ENCODE data around the gene TUBAL3. TPM values are rescaled to one million over a fixed set of nuclear protein-coding genes. Genes with fewer than 3 reads are reported as not detected.

The TUBAL3 gene
- total RNA-seq, 1 experiment from 2014 or later, result not detected

GRCh38 chr10:5445006-5445405 is 40.4 kb upstream of the TUBAL3 start:
- Histone ChIP-seq H4K8ac (replicated peaks; ENCODE audit: insufficient read length, low read depth, low read length) (no peak overlapping the region), H3K14ac (ENCODE audit: insufficient read depth, low read length) (no peak overlapping the region), H2BK5ac (ENCODE audit: insufficient read length, low read length) (no peak overlapping the region), H3K4ac (ENCODE audit: low read depth, low read length) (no peak overlapping the region), H3K4me1 (ENCODE audit: insufficient read depth, low read length) (no peaks in the 10 kb centered on the region; the same call in 1 of the 2 replicates), H3K9ac (ENCODE audit: extremely low read depth, insufficient read length, low read length) (no peak overlapping the region), H3K27me3 (ENCODE audit: insufficient read depth, low read length) (no peaks in the 10 kb centered on the region), H3K79me2 (ENCODE audit: insufficient read depth, low read length) (peaks cover 14% of the 10 kb centered on the region; the same call in 1 of the 2 replicates), H3K18ac (ENCODE audit: insufficient read length, low read depth, low read length) (no peak overlapping the region), H2BK15ac (ENCODE audit: low read depth, low read length) (no peak overlapping the region), H3K23me2 (ENCODE audit: insufficient read length, low read depth, low read length, poor library complexity, severe bottlenecking) (no peaks in the 10 kb centered on the region), H3K4me2 (ENCODE audit: insufficient read depth, insufficient read length, low read length) (no peak overlapping the region), H4K20me1 (ENCODE audit: control insufficient read depth, insufficient read depth, insufficient read length) (no peaks in the 10 kb centered on the region), H3K23ac (ENCODE audit: insufficient read length, low read depth, low read length) (no peak overlapping the region), H3T11ph (ENCODE audit: low read length) (no peak overlapping the region), H3K56ac (ENCODE audit: insufficient read length, low read depth, low read length) (no peak overlapping the region), H2AK5ac (ENCODE audit: insufficient read length, low read length) (no peak overlapping the region), H3K79me1 (ENCODE audit: insufficient read depth, low read depth, low read length, poor library complexity, severe bottlenecking) (no peaks in the 10 kb centered on the region), H3K27ac (ENCODE audit: insufficient read length, low read depth, low read length) (no peak overlapping the region), H4K5ac (ENCODE audit: insufficient read length, low read depth, low read length) (no peak overlapping the region), H3K9me3 (ENCODE audit: control insufficient read depth, low read depth, low read length) (no peaks in the 10 kb centered on the region), H2BK20ac (ENCODE audit: low read depth, low read length, poor library complexity, severe bottlenecking) (no peak overlapping the region), H2BK120ac (ENCODE audit: low read depth, low read length, poor library complexity, severe bottlenecking) (no peak overlapping the region), H4K91ac (ENCODE audit: insufficient read length, low read depth, low read length) (no peak overlapping the region), H2AFZ (ENCODE audit: low read length) (no peak overlapping the region), H2BK12ac (ENCODE audit: insufficient read length, low read depth, low read length) (no peak overlapping the region)
- peaks cover 32% of the 10 kb centered on the region in 2 experiments for H3K4me1 Mint-ChIP-seq
- no peak for DNase-seq
- no CpG with 5 or more reads among the region's 5 CpGs for WGBS (ENCODE audit: extremely low coverage, insufficient read length, low lambda C conversion rate)
- H3K9me3 Mint-ChIP-seq, result no peaks in the 10 kb centered on the region
- no peak overlapping the region for H3K4me3 Mint-ChIP-seq
- no peak overlapping the region for H3K27ac Mint-ChIP-seq
- peaks cover 0 to 2% (median 0%) of the 10 kb centered on the region in 3 experiments; a peak in 2 of 7 replicates for H3K36me3 Mint-ChIP-seq (ENCODE audit: insufficient read depth in 1 of 3, low read depth in 3 of 3)
- no peaks in the 10 kb centered on the region for H3K27me3 Mint-ChIP-seq (ENCODE audit: low read depth)
- TF ChIP-seq CTCF (conservative IDR thresholded peaks at IDR 0.05), result no peak
